ENCODE data around the gene TFCP2. TPM values are rescaled to one million over a fixed set of nuclear protein-coding genes. Genes with fewer than 3 reads are reported as not detected.

Gene TFCP2
- total RNA-seq, 6 experiments from 2014 or later = 6.3 to 9.4 (median 7.3) TPM

DNA sequence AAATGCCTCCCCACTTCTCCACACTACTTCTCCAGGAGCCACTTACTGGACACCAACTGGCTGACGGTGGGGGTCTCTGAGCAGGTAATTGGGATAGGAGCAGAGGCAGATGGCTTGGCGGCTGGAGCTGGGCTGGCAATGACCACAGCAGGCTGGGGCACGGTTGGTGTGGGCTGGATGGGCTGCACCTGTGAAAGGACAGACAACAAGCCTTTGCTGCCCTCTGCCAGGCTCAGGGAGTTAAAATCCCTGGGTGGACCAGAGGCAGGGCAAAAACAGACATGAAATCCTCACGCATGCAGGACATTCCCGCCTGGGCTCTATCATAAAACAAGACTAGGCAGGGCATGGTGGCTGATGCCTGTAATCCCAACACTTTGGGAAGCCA, 19.3 kb upstream of the TFCP2 start:
- WGBS (ENCODE audit: insufficient coverage, low coverage, low lambda C conversion rate, missing lambda C conversion rate) = no CpG with 5 or more reads among the region's 5 CpGs
- ATAC-seq (no peak), DNase-seq (no peak)
- Histone ChIP-seq H3K4me3 (no peak overlapping the region), H3K4me1 (no peaks in the 10 kb centered on the region), H3K9me3 (no peaks in the 10 kb centered on the region), H3K36me3 (no peaks in the 10 kb centered on the region), H3K27ac (no peak overlapping the region), H3K27me3 (no peaks in the 10 kb centered on the region)
- TF ChIP-seq, protein P1, sequence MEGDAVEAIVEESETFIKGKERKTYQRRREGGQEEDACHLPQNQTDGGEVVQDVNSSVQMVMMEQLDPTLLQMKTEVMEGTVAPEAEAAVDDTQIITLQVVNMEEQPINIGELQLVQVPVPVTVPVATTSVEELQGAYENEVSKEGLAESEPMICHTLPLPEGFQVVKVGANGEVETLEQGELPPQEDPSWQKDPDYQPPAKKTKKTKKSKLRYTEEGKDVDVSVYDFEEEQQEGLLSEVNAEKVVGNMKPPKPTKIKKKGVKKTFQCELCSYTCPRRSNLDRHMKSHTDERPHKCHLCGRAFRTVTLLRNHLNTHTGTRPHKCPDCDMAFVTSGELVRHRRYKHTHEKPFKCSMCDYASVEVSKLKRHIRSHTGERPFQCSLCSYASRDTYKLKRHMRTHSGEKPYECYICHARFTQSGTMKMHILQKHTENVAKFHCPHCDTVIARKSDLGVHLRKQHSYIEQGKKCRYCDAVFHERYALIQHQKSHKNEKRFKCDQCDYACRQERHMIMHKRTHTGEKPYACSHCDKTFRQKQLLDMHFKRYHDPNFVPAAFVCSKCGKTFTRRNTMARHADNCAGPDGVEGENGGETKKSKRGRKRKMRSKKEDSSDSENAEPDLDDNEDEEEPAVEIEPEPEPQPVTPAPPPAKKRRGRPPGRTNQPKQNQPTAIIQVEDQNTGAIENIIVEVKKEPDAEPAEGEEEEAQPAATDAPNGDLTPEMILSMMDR (IDR thresholded peaks at IDR 0.05) = no peak
- TF ChIP-seq POLR2A (IDR thresholded peaks at IDR 0.05) = no peak
- intact Hi-C loops (cut with DNase I) = no loop called here

DNA sequence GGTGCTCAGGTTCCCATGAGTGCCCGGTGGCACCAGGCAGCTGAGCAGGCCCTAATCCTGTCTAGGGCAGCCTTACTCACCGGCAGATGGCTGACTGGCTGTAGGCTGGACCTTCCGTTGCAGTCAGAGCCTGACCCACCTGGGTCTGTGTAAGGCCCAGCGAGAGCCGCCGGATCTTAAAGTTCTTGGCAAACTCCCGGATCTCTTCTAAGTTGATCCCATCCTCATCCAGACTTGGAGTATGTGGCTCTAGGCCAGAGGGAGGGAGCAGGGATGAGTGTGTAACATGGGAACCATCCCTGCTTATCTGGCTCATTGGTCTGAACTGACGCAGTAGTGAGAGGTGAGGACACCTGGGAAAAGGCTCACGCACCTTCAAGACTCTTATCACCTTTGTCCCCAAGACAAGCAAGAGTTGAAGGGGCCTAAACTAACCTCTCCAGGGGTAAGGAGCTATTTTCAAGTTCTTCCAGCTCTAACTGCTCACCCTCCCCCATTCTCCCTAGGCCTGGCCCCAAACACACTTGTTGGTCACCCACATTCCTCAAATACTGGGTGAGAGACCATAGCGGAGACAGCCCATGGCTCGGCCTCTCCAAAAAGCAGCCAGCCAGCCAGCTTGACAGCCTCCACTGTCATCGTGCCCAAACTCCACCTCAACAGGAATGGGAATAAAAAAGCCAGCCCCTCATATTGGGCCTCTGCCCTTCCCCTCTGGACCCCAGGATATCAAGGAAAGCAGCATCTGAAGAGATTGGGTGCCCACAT, 18.8 kb upstream of the TFCP2 start:
- TF ChIP-seq, protein P1 (IDR thresholded peaks at IDR 0.05) = no peak
- no peak for TF ChIP-seq POLR2A (IDR thresholded peaks at IDR 0.05)
- intact Hi-C loops (cut with DNase I) = no loop called here
- ATAC-seq = no peak
- Histone ChIP-seq H3K4me3 (no peak overlapping the region), H3K27me3 (no peaks in the 10 kb centered on the region), H3K9me3 (no peaks in the 10 kb centered on the region), H3K36me3 (no peaks in the 10 kb centered on the region), H3K27ac (no peak overlapping the region), H3K4me1 (no peaks in the 10 kb centered on the region)
- 100% methylated on average over 1 of the region's 12 CpGs for WGBS (ENCODE audit: insufficient coverage, low coverage, low lambda C conversion rate, missing lambda C conversion rate)
- no peak for DNase-seq

DNA sequence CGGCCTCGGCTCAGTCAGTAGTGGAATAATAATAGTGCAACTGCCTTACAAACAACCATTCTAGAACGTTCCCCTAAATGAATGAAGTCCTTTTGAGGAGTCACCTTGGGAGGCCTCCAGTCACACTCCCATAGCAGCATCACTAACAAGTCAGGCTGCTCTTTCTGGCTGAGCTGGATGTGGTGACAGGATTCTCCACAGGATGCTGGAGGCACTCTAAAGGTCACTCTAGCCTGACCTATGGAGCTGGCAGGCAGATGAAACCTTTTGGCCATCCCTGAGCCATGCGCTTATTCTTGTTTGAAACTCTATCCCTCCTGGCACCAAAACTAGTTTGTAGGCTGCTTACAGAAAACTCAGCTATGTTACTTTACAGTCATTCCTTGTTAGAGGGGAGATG, 17.9 kb upstream of the TFCP2 start:
- no peak for ATAC-seq

DNA sequence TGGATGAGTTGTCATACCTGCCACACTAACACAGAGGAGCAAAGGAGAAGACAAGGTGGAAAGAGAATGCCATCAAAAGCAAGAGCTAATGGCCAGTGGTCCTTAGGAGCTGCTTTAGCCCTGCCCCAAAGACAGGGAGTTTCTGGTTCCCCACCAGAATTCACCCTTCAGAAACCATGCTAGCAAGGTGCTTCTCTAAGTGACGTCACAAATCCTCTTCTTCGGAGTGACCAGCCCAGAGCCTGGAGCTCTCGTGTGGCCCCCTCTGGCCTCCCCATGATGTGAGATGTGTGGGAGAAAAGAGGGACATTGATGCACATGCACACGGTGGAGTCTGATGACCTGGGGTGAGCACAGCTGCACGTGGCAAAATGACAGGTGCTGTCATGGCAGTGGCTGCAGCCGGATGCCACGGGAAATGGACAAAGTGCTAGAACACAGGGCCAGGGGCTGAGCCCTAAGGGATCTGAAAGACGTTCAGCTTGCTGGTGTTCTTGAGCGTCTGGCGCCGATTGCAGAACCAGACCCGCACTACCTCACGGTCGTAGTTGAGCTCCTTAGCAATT, 16.9 kb upstream of the TFCP2 start:
- intact Hi-C loops (cut with DNase I) = no loop called here
- no peaks in the 10 kb centered on the region for H3K27me3 ChIP-seq
- no peaks in the 10 kb centered on the region for H3K9me3 ChIP-seq
- DNase-seq = no peak
- TF ChIP-seq POLR2A (IDR thresholded peaks at IDR 0.05) = no peak
- TF ChIP-seq, protein P1 (IDR thresholded peaks at IDR 0.05) = no peak
- WGBS (ENCODE audit: insufficient coverage, low coverage, low lambda C conversion rate, missing lambda C conversion rate) = 82% methylated on average over 6 of the region's 14 CpGs
- H3K36me3 ChIP-seq = no peaks in the 10 kb centered on the region
- H3K4me3 ChIP-seq = no peak overlapping the region
- ATAC-seq = no peak
- no peak overlapping the region for H3K27ac ChIP-seq
- no peaks in the 10 kb centered on the region for H3K4me1 ChIP-seq

More for the DNA sequence above, 17.9 kb upstream of the TFCP2 start:
- Histone ChIP-seq H3K27me3 (no peaks in the 10 kb centered on the region), H3K4me3 (no peak overlapping the region), H3K27ac (no peak overlapping the region), H3K36me3 (no peaks in the 10 kb centered on the region), H3K9me3 (no peaks in the 10 kb centered on the region), H3K4me1 (no peaks in the 10 kb centered on the region)
- TF ChIP-seq POLR2A (IDR thresholded peaks at IDR 0.05) = no peak
- TF ChIP-seq, protein P1 (IDR thresholded peaks at IDR 0.05) = no peak
- intact Hi-C loops (cut with DNase I) = no loop called here
- no peak for DNase-seq
- 95% methylated on average over 2 of the region's 4 CpGs for WGBS (ENCODE audit: insufficient coverage, low coverage, low lambda C conversion rate, missing lambda C conversion rate)

All from right lobe of liver (tissue), 6 donors.